ENCODE data around the gene RET. TPM values are rescaled to one million over a fixed set of nuclear protein-coding genes. Genes with fewer than 3 reads are reported as not detected.

Gene RET
- total and polyA plus RNA-seq, 5 donors: 0.23 to 0.59 (median 0.40) TPM

GRCh38 chr10:43038783-43039623 lies 37.9 kb upstream of the RET start:
- no peaks in the 10 kb centered on the region for H3K4me1 ChIP-seq (ENCODE audit: control insufficient read depth, insufficient read depth, low read length)
- H3K27me3 ChIP-seq (ENCODE audit: control insufficient read depth, insufficient read depth): no peaks in the 10 kb centered on the region
- intact Hi-C loops (cut with DNase I): no loop called here
- H3K4me3 ChIP-seq (ENCODE audit: low read length): no peak overlapping the region
- H3K27ac ChIP-seq (ENCODE audit: low read length): no peak overlapping the region
- no peaks in the 10 kb centered on the region for H3K9me3 ChIP-seq (ENCODE audit: control insufficient read depth, low read length)
- 74% methylated on average over 15 of the region's 15 CpGs for WGBS
- peak in 1 of 3 donors; percentile 28 for DNase-seq
- no peak for ATAC-seq

GRCh38 chr10:43039624-43040481 lies 37.0 kb upstream of the RET start:
- WGBS: 80% methylated on average over 21 of the region's 21 CpGs
- H3K27ac ChIP-seq (ENCODE audit: low read length): no peak overlapping the region
- DNase-seq: peak in 1 of 3 donors; percentile 37
- intact Hi-C loops (cut with DNase I): no loop called here
- H3K4me1 ChIP-seq (ENCODE audit: control insufficient read depth, insufficient read depth, low read length): no peaks in the 10 kb centered on the region
- H3K4me3 ChIP-seq (ENCODE audit: low read length): no peak overlapping the region
- H3K27me3 ChIP-seq (ENCODE audit: control insufficient read depth, insufficient read depth): no peaks in the 10 kb centered on the region
- no peaks in the 10 kb centered on the region for H3K9me3 ChIP-seq (ENCODE audit: control insufficient read depth, low read length)
- no peak for ATAC-seq

- Histone ChIP-seq H3K27me3 (ENCODE audit: control insufficient read depth, insufficient read depth) (no peaks in the 10 kb centered on the region), H3K4me1 (ENCODE audit: control insufficient read depth, insufficient read depth, low read length) (no peaks in the 10 kb centered on the region), H3K27ac (ENCODE audit: low read length) (no peak overlapping the region), H3K9me3 (ENCODE audit: control insufficient read depth, low read length) (no peaks in the 10 kb centered on the region), H3K4me3 (ENCODE audit: low read length) (no peak overlapping the region)
- intact Hi-C loops (cut with DNase I): no loop called here
- WGBS: 83% methylated on average over 6 of the region's 6 CpGs
- ATAC-seq (no peak), DNase-seq (peak in 1 of 3 donors; percentile 17)
Measured at GRCh38 chr10:43040482-43041256, 36.2 kb upstream of the RET start.

GRCh38 chr10:43041422-43042342 lies 35.2 kb upstream of the RET start:
- intact Hi-C loops (cut with DNase I): no loop called here
- Histone ChIP-seq H3K9me3 (ENCODE audit: control insufficient read depth, low read length) (no peaks in the 10 kb centered on the region), H3K4me3 (ENCODE audit: low read length) (no peak overlapping the region), H3K27ac (ENCODE audit: low read length) (no peak overlapping the region), H3K27me3 (ENCODE audit: control insufficient read depth, insufficient read depth) (no peaks in the 10 kb centered on the region), H3K4me1 (ENCODE audit: control insufficient read depth, insufficient read depth, low read length) (no peaks in the 10 kb centered on the region)
- ATAC-seq (no peak), DNase-seq (peak in 1 of 3 donors; percentile 25)
- WGBS: 70% methylated on average over 9 of the region's 9 CpGs

- no peak for ATAC-seq
- no peak overlapping the region for H3K4me3 ChIP-seq (ENCODE audit: low read length)
Measured at GRCh38 chr10:43042503-43043341, 34.1 kb upstream of the RET start.

GRCh38 chr10:43043342-43043772 lies 33.5 kb upstream of the RET start:
- 84% methylated on average over 9 of the region's 9 CpGs for whole genome bisulfite sequencing
- Histone ChIP-seq H3K9me3 (ENCODE audit: control insufficient read depth, low read length) (no peaks in the 10 kb centered on the region), H3K4me3 (ENCODE audit: low read length) (no peak overlapping the region), H3K4me1 (ENCODE audit: control insufficient read depth, insufficient read depth, low read length) (no peaks in the 10 kb centered on the region), H3K27ac (ENCODE audit: low read length) (no peak overlapping the region), H3K27me3 (ENCODE audit: control insufficient read depth, insufficient read depth) (no peaks in the 10 kb centered on the region)
- intact Hi-C loops (cut with DNase I): no loop called here
- DNase-seq (peak in 1 of 3 donors; percentile 30), ATAC-seq (no peak)

More at GRCh38 chr10:43042503-43043341, 34.1 kb upstream of the RET start:
- 82% methylated on average over 12 of the region's 12 CpGs for WGBS
- Histone ChIP-seq H3K4me1 (ENCODE audit: control insufficient read depth, insufficient read depth, low read length) (no peaks in the 10 kb centered on the region), H3K27me3 (ENCODE audit: control insufficient read depth, insufficient read depth) (no peaks in the 10 kb centered on the region), H3K9me3 (ENCODE audit: control insufficient read depth, low read length) (no peaks in the 10 kb centered on the region), H3K27ac (ENCODE audit: low read length) (no peak overlapping the region)
- DNase-seq: peak in 1 of 3 donors; percentile 36
- intact Hi-C loops (cut with DNase I): no loop called here

GRCh38 chr10:43043773-43044447 lies 33.0 kb upstream of the RET start:
- WGBS: 82% methylated on average over 9 of the region's 9 CpGs
- intact Hi-C loops (cut with DNase I): no loop called here
- Histone ChIP-seq H3K4me3 (ENCODE audit: low read length) (no peak overlapping the region), H3K27ac (ENCODE audit: low read length) (no peak overlapping the region), H3K4me1 (ENCODE audit: control insufficient read depth, insufficient read depth, low read length) (no peaks in the 10 kb centered on the region), H3K27me3 (ENCODE audit: control insufficient read depth, insufficient read depth) (no peaks in the 10 kb centered on the region), H3K9me3 (ENCODE audit: control insufficient read depth, low read length) (no peaks in the 10 kb centered on the region)
- DNase-seq (peak in 1 of 3 donors; percentile 32), ATAC-seq (no peak)

GRCh38 chr10:43044448-43044921 lies 32.4 kb upstream of the RET start:
- intact Hi-C loops (cut with DNase I): no loop called here
- H3K9me3 ChIP-seq (ENCODE audit: control insufficient read depth, low read length): no peaks in the 10 kb centered on the region
- no peak for DNase-seq

More at GRCh38 chr10:43044448-43044921, 32.4 kb upstream of the RET start:
- Histone ChIP-seq H3K27me3 (ENCODE audit: control insufficient read depth, insufficient read depth) (no peaks in the 10 kb centered on the region), H3K4me1 (ENCODE audit: control insufficient read depth, insufficient read depth, low read length) (no peaks in the 10 kb centered on the region), H3K27ac (ENCODE audit: low read length) (no peak overlapping the region), H3K4me3 (ENCODE audit: low read length) (no peak overlapping the region)
- 83% methylated on average over 10 of the region's 10 CpGs for WGBS
- no peak for ATAC-seq
